Muscle of back (tissue), 11 donors: ENCODE results near the gene NUMB. TPM values are rescaled to one million over a fixed set of nuclear protein-coding genes. Genes with fewer than 3 reads are reported as not detected.

ENCODE experiments used
- DNase-seq, 3 donors: peaks; one replicate each; pipeline versions ENCODE4 v3.0.0 to v3.0.0-alpha.2; 2013
- polyA plus RNA-seq, 10 donors: library from polyadenylated mRNA; unstranded; fragments of 120-200 nt; gene quantifications; one replicate each; pipeline ENCODE4 v1.2.1, GENCODE V29; 2013; ENCODE audit not compliant: insufficient read length in 10 of 10

The NUMB gene
- polyA plus RNA-seq, 10 donors, result 24.0 to 44.3 (median 34.8) TPM

GRCh38 chr14:73248108-73248868 lies 210.1 kb downstream of the NUMB start:
- DNase-seq, result no peak

GRCh38 chr14:73246387-73247150 lies 211.8 kb downstream of the NUMB start:
- DNase-seq, result no peak

DNA sequence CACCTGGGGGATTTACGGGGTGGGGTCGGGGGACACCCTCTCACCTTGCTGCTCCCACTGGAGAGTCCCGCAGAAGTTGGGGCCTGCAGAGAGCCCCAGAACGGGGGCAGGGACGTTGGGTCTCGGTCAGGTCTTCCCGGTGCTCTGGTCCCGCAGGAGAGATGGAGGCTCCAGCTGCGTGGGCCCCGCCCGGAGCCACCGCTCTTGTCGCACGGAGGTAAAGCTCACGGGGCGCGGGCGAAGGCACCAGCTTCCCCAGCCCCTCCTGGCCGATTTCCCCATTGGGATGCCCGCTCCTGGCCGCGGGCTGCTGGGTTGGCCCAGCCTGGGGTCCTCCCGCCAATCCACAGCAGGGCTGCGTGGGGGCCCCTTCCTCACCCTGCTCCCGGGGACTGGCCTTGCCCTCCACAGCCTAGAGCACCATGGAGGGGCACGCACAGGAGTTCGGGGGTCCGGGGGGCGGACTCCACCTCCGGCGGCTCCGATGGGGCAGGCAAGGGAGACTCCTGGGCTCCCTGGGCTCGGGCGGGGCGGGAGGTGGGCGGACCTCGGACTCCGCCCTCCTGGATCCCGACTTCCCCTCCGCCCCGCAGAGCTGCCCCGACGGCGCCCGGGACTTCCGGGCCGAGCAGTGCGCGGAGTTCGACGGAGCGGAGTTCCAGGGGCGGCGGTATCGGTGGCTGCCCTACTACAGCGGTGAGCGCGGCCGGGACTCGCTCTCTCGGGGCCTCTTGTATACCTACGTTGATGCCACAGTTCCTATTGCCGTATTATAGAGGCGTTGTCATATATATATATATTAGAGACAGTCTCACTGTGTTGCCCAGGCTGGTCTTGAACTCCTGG lies 212.6 kb downstream of the NUMB start:
- peak in 1 of 3 donors; percentile 68 for DNase-seq

DNA sequence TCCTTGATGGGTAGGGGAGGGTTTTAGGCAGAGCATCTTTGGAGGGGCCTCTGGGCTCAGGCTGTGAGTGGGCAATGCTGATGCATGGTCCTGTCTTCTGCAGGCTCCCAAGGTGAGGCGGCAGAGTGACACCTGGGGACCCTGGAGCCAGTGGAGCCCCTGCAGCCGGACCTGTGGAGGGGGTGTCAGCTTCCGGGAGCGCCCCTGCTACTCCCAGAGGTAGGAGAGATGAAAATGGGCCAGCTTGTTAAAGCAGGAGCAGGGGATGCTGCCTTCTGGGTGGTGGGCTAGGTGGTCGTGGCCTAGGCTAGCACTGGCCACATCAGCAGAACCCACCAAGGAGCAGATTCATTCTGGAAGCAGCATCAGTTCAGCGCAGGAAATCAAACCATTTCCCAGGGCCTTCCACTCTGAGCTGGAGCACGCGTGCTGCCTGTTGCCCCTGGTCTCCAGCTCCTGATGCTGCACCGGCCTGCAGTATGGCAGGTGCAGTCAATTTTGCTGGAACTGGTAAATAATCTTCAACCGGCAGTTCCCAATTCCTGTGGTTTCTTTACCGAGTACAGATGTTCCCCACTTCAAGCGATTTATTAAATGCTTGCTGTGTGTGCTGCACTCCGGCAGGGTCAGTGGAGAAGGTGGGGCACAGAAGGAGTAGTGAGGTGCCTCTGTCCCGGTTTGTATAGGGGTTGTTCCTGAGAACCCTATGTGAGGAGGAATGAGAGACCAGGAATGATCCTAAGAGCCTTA lies 213.6 kb downstream of the NUMB start:
- no peak for DNase-seq

- DNase-seq, result no peak
Measured at GRCh38 chr14:73243748-73244147, 214.6 kb downstream of the NUMB start.

DNA sequence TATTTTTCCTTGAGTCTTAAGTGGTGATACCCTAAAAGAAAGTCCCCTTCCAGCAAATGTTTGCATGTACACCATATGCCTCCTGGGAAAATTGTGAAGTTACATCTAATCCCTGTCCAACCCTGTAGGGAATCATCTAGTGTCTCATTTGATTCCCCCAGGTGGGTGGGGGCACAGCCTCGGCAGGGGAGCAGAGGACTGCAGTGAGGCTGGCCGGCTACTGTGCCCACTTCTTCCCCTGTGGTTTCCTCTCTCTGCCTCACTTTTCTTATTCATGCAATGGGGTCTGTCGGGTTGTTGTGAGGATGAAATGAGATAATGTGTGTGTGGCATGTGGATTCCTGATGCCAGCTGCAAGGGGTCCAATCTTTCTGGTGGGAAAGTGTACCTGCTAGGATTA lies 215.0 kb downstream of the NUMB start:
- no peak for DNase-seq

DNA sequence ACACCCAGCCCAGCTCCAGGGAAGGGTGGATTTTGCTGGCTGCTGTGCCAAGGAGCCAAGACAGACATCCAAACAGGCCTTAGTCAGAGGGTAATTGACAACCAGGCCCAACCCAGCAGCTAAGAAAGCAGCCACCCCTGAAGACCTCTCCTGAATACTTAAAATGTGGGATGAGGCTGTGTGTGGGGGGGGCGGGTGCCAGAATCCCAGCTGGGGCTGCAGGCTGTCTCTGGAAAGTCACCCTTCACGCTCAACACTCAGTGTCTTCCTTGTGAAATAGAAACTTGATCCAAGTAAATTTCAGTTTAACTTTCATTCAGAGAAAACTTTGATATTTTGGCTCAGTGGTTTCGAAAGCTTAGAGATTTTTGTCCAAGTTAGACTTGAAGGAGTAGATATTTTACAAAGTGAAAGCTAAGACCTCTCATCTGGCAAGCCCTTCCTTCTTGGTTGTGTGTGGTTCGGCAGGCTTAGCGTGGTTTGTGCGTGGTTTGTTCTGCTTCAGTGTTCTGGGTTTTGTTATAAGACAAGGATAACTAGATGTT lies 215.9 kb downstream of the NUMB start:
- no peak for DNase-seq

- no peak for DNase-seq
Measured at GRCh38 chr14:73241481-73242165, 216.7 kb downstream of the NUMB start.

DNA sequence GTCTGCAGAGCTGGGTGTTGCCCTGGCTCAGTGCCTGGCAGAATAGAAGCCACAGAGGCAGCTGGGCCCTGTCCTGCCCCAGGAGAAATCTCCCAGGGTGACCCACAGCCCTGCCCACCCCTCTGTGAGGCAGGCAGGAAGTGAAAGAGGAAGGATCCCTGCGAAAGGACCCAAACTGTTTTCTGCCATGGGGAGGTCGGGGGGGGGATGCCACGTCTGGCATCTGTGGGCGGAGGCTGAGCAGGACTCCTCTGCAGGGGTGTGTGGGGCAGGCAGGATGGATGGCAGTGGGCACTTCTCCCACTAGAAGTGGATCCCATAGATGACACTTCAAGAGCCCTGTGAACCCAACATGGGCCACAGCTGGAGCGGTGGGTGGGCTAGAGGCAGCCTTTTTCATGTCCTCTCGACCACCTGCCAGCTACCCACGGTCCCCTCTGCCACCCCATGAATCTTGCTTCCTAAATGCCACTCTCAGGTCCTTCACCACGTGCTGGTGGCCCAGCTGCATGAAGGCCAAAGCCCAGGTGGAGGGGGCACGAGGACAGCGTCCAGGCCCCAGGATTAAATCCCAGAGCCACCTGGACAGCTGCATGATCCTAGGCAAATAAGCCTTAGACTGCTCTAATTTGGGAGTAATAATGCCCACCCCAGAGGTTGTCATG lies 217.4 kb downstream of the NUMB start:
- DNase-seq, result no peak

- peak in 2 of 3 donors; percentile 39 to 68 for DNase-seq
Measured at GRCh38 chr14:73239393-73240241, 218.7 kb downstream of the NUMB start.

GRCh38 chr14:73238941-73239340 lies 219.4 kb downstream of the NUMB start:
- DNase-seq, result no peak

GRCh38 chr14:73238424-73238852 lies 219.9 kb downstream of the NUMB start:
- peak in 1 of 3 donors; percentile 56 for DNase-seq

DNA sequence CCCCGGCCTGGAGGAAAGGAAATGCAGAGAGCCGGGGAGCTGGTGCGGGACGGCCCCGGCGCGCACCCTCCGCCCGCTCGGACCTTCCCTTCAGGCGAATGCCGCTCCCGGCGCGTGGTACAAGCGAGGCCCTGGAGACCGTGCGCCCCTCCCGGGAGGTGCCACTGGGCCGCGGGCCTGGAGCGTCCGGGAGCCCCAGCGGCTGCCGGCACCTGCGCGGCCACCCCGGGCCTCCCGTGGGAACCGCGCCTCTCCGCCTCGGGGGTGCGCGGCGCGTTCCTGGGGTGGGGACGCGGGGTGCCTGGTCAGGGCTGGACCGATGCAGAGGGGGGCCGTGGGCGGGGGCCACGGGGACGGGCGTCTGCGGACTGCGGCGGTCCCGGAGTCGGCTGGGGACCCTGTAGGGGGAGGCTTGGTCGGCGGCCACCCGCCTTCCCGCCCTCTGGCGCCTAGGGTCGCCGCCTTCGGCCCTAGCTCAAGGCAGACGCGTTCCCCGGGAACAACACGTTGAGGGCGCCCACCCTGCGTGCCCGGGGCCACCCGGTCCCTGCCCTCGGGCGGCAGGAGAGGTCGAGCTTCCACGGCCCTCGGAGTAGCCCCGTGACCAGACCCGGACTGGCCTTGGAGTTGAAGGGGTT lies 220.4 kb downstream of the NUMB start:
- no peak for DNase-seq

GRCh38 chr14:73237219-73237785 lies 221.0 kb downstream of the NUMB start, which contains the start of gene PAPLN:
TSS of gene PAPLN (plus strand) at chr14:73237506. CDS start at chr14:73239779, 2,273 bp downstream.
- no peak for DNase-seq

GRCh38 chr14:73236752-73237218 lies 221.6 kb downstream of the NUMB start:
- DNase-seq, result no peak

DNA sequence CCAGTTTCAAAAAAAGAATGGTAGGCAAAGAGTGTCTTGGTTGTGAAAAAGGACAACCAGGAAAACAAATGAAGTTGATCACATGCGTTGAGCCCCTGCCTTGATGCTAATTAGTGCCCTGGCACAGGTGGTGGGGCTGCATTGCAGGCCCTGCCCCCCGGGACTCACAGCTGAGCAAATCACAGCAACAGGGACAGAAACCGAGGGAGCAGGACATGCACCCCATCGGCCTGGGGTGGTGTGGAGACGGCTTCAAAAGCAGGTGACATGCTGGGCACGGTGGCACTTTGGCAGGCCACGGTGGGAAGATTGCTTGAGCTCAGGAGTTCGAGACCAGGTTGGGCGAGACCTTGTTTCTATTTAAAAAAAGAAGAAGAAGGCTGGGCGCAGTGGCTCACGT lies 222.2 kb downstream of the NUMB start:
- no peak for DNase-seq

- DNase-seq, result peak in 1 of 3 donors; percentile 50
Measured at GRCh38 chr14:73235531-73236155, 222.7 kb downstream of the NUMB start.
